ENCODE measurements around the gene PRODH.
"Not testable (repeated sequence)": the region's sequence is repeated elsewhere in the genome, so short reads cannot be mapped to it uniquely, and the experiment has no call there.

PRODH gene

DNA sequence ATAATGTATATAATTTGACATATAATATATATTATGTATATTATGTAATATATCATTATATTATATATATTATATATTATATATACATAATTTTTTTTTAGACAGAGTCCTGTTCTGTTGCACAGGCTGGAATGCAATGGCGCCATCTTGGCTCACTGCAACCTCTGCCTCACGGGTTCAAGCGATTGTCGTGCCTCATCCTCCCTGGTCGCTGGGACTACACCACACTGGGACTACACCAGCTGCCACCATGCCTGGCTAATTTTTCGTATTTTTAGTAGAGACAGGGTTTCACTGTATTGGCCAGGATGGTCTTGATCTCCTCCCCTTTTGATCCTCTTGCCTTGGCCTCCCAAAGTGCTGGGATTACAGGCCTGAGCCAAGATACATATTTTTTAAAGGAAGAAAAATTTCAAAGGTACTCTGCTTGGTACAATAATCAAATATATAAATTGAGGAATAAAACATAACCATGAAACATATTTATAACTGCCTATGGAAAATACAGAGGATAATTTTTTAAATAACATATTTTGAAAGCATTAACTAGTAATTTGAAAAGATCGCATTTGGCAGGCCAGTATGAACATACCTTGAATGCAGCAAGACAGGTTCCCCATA, 39.9 kb downstream of the PRODH start:
- not testable (repeated sequence) for DNase-seq

DNA sequence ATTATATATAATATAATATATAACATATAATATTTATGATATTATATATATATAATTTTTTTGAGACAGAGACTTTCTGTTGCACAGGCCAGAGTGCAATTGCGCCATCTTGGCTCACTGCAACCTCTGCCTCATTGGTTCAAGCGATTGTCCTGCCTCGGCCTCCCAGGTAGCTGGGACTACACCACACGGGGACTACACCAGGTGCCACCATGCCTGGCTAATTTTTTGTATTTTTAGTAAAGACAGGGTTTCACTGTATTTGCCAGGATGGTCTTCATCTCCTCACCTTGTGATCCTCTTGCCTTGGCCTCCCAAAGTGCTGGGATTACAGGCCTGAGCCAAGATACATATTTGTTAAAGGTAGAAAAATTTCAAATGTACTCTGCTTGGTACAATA, 42.3 kb downstream of the PRODH start:
- DNase-seq, result not testable (repeated sequence)

DNA sequence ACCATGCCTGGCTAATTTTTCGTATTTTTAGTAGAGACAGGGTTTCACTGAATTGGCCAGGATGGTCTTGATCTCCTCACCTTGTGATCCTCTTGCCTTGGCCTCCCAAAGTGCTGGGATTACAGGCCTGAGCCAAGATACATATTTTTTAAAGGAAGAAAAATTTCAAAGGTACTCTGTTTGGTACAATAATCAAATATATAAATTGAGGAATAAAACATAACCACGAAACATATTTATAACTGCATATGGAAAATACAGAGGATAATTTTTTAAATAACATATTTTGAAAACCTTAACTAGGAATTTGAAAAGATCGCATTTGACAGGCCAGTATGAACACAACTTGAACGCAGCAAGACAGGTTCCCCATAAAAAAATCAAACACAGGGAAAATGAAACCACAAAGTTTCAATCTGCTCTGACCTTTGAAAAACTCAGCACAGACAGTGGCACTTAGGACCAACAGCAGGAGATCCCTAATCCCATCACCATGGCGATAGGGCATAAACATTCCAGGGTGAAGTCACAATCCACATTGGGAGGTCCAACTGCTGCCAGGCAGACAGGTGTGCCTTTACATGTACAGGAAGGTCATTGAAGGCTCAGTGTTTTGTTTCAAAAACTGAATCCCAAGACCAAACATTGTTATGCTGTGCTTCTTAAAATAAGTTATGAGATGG, 45.4 kb downstream of the PRODH start:
- not testable (repeated sequence) for DNase-seq

DNA sequence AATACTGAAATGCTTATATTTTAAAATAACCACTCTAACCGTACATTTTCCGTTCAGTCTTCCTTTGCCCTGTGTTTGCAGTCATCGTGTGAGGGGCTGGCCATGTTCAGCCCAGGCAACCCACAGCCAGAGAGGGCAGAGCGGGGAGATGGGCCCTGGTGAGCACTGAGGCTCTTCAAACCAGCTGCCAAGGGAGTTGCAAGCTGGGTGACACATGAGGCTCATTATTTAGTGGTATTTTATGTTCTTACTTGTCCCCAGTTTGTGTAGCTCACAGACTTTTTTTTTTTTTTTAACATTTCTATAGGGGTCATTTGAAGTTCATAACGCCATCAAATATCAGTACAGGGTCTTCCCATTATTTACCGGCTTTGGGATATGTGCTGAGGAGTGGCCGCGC, 48.0 kb downstream of the PRODH start:
- DNase-seq, result no peak

DNA sequence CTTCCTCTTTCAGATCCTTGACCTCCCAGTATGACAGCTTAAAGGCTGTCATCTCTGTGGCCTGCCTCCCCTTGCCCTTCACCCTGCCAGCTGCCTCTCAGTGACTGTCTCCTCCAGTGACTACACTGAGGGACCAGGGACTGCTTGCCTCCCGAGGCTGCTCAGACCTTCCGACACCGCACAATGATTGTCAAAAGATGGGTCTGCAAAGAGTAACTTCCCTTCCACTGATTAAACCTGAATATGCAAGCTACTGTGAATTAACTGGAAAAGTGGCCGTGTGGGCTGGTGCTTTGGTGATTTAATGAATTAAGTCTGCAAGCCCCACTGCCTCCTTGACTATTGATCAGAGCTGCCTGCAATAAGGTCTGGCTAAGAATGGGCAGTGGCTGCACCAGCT, 51.6 kb downstream of the PRODH start:
- DNase-seq, result peak; percentile 4

DNA sequence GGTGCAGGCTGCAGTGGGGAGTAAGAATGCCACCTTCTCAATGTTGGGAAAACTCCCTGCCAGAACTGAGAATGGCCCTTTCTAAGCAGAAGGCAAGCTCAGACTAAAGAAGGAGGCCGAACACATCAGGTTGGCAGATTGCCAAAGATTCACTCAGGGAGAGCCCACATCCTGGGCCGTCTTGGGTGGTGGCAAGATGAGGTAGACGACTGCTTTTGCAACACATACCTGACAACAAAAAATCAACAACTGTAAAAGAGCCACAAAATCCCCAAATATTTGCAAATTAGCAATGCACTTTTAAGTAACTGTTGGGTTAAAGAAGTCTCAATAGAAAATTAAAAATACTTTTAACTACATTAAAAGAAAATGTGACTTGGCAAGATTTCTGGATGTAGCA, 54.8 kb downstream of the PRODH start:
- not testable (repeated sequence) for DNase-seq

Data from eye (tissue), 1 donor.